Heart left ventricle (tissue), 13 donors: ENCODE results near the gene TNS3.

Experiments
- POLR2A ChIP-seq, 2 donors: fragments of 450-650 bp; IDR thresholded peaks; one replicate each; pipeline ENCODE4 v1.6.1; 2017; ENCODE audit warnings: antibody characterized with exemption in 2 of 2, mild to moderate bottlenecking in 2 of 2, moderate library complexity in 2 of 2
- TF ChIP-seq, protein P1 (sequence below), 12 donors: fragments of 200-600 bp; sonication (generic) in 4 of 12; IDR thresholded peaks; one replicate each; pipeline versions ENCODE4 v1.5.0 to v1.8.0; 2018 to 2022; ENCODE audit warnings: antibody characterized with exemption in 12 of 12, mild to moderate bottlenecking in 5 of 12
- donor health status: ischemic (EF 13 %, LVEDD 7.1; RV severe dilation, severe dysfunction).
- donor health status: DM: no; HTN: yes; CAD: no.
- donor health status: DM: no; HTN: no; CAD: no.
- donor health status: ischemic (EF 25% LVEDD 6.9; RV normal size, moderate dysfunction).
- donor health status: ischemic (EF 25% LVEDD 5.7; RV mildly dilated, moderate dysfunction).
- donor health status: ischemic (EF 35%, LVEDD 5.7; RV mildly dilated, moderate dysfunction).
- donor health status: nonischemic (EF 11% LVEDD 7.7; RV severe dilation, severe dysfunction).
- donor health status: DM: yes; HTN: yes; CAD: no.
- donor health status: PGD.
- donor health status: ischemic (EF 29% LVEDD 5.4; RV normal size, mild dysfunction).
- donor health status: nonischemic (EF 23%, LVEDD 6.1; RV moderate dilation, normal function).

DNA sequence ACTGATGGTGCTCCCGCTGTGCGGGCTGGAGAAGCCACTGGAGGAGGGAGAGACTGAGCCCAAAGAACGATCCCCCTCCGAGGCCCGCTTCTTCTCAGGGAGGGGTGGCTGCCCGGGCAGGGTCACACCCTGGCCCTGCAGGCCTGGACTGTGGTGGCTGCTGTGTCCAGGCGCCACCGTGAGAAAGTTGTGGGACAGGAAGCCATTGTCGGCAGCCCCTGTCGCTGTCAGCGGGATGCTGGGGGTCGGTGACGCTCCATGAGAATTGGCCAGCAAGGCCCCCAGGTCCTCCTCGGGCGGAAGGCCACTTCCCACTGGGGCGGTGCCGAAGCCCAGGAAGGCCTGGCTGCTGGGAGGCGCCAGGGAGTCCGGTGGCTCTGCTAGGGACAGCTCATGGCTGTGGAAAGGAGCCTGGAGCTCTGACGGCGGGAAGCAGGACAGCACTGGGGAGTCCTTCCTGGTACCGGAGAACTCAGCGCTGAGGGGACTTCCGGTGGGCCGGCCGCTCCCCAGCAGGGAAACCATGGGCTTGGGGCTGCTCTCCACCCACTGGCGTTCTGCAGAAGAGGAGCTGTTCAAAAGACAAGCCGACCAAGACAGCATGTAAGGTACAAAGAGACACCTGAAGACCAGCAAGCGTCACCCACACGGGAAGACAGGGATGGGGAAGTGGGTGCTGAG lies 278.8 kb downstream of the TNS3 start:
- TF ChIP-seq, protein P1, sequence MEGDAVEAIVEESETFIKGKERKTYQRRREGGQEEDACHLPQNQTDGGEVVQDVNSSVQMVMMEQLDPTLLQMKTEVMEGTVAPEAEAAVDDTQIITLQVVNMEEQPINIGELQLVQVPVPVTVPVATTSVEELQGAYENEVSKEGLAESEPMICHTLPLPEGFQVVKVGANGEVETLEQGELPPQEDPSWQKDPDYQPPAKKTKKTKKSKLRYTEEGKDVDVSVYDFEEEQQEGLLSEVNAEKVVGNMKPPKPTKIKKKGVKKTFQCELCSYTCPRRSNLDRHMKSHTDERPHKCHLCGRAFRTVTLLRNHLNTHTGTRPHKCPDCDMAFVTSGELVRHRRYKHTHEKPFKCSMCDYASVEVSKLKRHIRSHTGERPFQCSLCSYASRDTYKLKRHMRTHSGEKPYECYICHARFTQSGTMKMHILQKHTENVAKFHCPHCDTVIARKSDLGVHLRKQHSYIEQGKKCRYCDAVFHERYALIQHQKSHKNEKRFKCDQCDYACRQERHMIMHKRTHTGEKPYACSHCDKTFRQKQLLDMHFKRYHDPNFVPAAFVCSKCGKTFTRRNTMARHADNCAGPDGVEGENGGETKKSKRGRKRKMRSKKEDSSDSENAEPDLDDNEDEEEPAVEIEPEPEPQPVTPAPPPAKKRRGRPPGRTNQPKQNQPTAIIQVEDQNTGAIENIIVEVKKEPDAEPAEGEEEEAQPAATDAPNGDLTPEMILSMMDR (IDR thresholded peaks at IDR 0.05) = no peak
- TF ChIP-seq POLR2A (IDR thresholded peaks at IDR 0.05) = no peak
